Activated CD4-positive, alpha-beta memory T cell treated with anti-CD3 and anti-CD28 coated beads for 36 hours (primary cell): Measurements from ENCODE around the gene ITGA1. TPM values are rescaled to one million over a fixed set of nuclear protein-coding genes. Genes with fewer than 3 reads are reported as not detected.

Experiments
- CTCF ChIA-PET: fragments of 350-600 bp; sonication (Branson Sonifier 250); formaldehyde crosslinking; loops from one replicate; lab custom pipeline; 2021; ENCODE audit warnings: antibody characterized with exemption, inconsistent platforms; lab: Charles Lee
- POLR2A ChIA-PET: fragments of 350-600 bp; sonication (Branson Sonifier 250); formaldehyde crosslinking; loops from one replicate; lab custom pipeline; 2021; ENCODE audit warnings: antibody characterized with exemption; lab: Charles Lee
- DNase-seq: peaks from one replicate; pipeline ENCODE4 v3.0.0-alpha.2; 2020
- H3K27ac Mint-ChIP-seq: one replicate; pipeline ENCODE4 v1.8.0; 2021; ENCODE audit warnings: mixed read lengths
- H3K27me3 Mint-ChIP-seq: one replicate; pipeline ENCODE4 v1.8.0; 2021; ENCODE audit warnings: mixed read lengths
- H3K36me3 Mint-ChIP-seq: one replicate; pipeline ENCODE4 v1.8.0; 2021; ENCODE audit warnings: mixed read lengths
- H3K4me1 Mint-ChIP-seq: one replicate; pipeline ENCODE4 v1.8.0; 2021; ENCODE audit warnings: low read depth, mixed read lengths
- H3K4me3 Mint-ChIP-seq: one replicate; pipeline ENCODE4 v1.8.0; 2021; ENCODE audit warnings: mild to moderate bottlenecking, mixed read lengths
- H3K9me3 Mint-ChIP-seq: one replicate; pipeline ENCODE4 v1.8.0; 2021; ENCODE audit warnings: mixed read lengths
- intact Hi-C: fragments of 100-400 bp; cut with micrococcal nuclease; formaldehyde crosslinking; loops from one replicate; pipeline ENCODE4 v1.15.1; 2023
- total RNA-seq, 2 experiments: library from RNA; stranded (reverse); gene quantifications; one replicate each; pipeline ENCODE4 v1.2.3, GENCODE V29; 2021

Gene ITGA1
- total RNA-seq, 2 experiments from 2014 or later = 0.62 to 1.3 TPM

- Mint-ChIP-seq H3K27me3 (no peaks in the 10 kb centered on the region), H3K4me1 (peaks cover 43% of the 10 kb centered on the region), H3K36me3 (no peaks in the 10 kb centered on the region), H3K4me3 (no peak overlapping the region), H3K27ac (no peak overlapping the region), H3K9me3 (no peaks in the 10 kb centered on the region)
- POLR2A ChIA-PET = interaction anchor here (1.9 kb wide), 1 partner anchor 26 kb away, joined by 9 read pairs; no protein-coding TSS in a partner anchor
- DNase-seq = no peak
- CTCF ChIA-PET = interaction anchor here (1.4 kb wide), 1 partner anchor 14 kb away, joined by 7 read pairs; the partner anchor contains the start of genes ITGA1 and PELO
- intact Hi-C loops = no loop called here
Observed at GRCh38 chr5:52773342-52773741, 14.4 kb upstream of the ITGA1 start.

GRCh38 chr5:52774005-52774410 lies 13.7 kb upstream of the ITGA1 start:
- Mint-ChIP-seq H3K4me3 (no peak overlapping the region), H3K9me3 (no peaks in the 10 kb centered on the region), H3K4me1 (peaks cover 41% of the 10 kb centered on the region), H3K36me3 (no peaks in the 10 kb centered on the region), H3K27ac (no peak overlapping the region), H3K27me3 (no peaks in the 10 kb centered on the region)
- POLR2A ChIA-PET = interaction anchor here (1.9 kb wide), 1 partner anchor 26 kb away, joined by 9 read pairs; no protein-coding TSS in a partner anchor
- no peak for DNase-seq
- intact Hi-C loops = no loop called here
- CTCF ChIA-PET = interaction anchor here (1.4 kb wide), 1 partner anchor 14 kb away, joined by 7 read pairs; the partner anchor contains the start of genes ITGA1 and PELO

GRCh38 chr5:52776116-52776515 lies 11.6 kb upstream of the ITGA1 start:
- no peaks in the 10 kb centered on the region for H3K9me3 Mint-ChIP-seq
- H3K36me3 Mint-ChIP-seq = no peaks in the 10 kb centered on the region
- peak; percentile 39 for DNase-seq
- H3K27me3 Mint-ChIP-seq = no peaks in the 10 kb centered on the region
- POLR2A ChIA-PET = no interaction called here
- intact Hi-C loops = no loop called here
- no peak overlapping the region for H3K4me3 Mint-ChIP-seq
- H3K27ac Mint-ChIP-seq = no peak overlapping the region
- peaks cover 41% of the 10 kb centered on the region for H3K4me1 Mint-ChIP-seq
- CTCF ChIA-PET = interaction anchor here (1.2 to 2.0 kb wide), 2 partner anchors 32 to 139 kb away, joined by 4 to 6 read pairs; no protein-coding TSS in a partner anchor

GRCh38 chr5:52777186-52777585 lies 10.5 kb upstream of the ITGA1 start:
- Mint-ChIP-seq H3K27ac (no peak overlapping the region), H3K27me3 (no peaks in the 10 kb centered on the region), H3K4me1 (peaks cover 30% of the 10 kb centered on the region), H3K4me3 (no peak overlapping the region), H3K9me3 (no peaks in the 10 kb centered on the region), H3K36me3 (no peaks in the 10 kb centered on the region)
- intact Hi-C loops = no loop called here
- CTCF ChIA-PET = no interaction called here
- DNase-seq = no peak
- POLR2A ChIA-PET = no interaction called here

GRCh38 chr5:52778781-52779180 lies 8.9 kb upstream of the ITGA1 start:
- H3K36me3 Mint-ChIP-seq = no peaks in the 10 kb centered on the region
- CTCF ChIA-PET = interaction anchor here (1.2 to 1.8 kb wide), 3 partner anchors 9 to 69 kb away, joined by 3 to 5 read pairs (median 3); partner anchors contain the start of genes ITGA1 and PELO
- peaks cover 18% of the 10 kb centered on the region for H3K4me1 Mint-ChIP-seq
- no peak overlapping the region for H3K27ac Mint-ChIP-seq
- DNase-seq = no peak
- intact Hi-C loops = no loop called here
- no peaks in the 10 kb centered on the region for H3K27me3 Mint-ChIP-seq
- H3K9me3 Mint-ChIP-seq = no peaks in the 10 kb centered on the region
- no peak overlapping the region for H3K4me3 Mint-ChIP-seq
- POLR2A ChIA-PET = interaction anchor here (0.6 kb wide), 1 partner anchor 372 kb away, joined by 3 read pairs; no protein-coding TSS in a partner anchor

- Mint-ChIP-seq H3K27me3 (no peaks in the 10 kb centered on the region), H3K4me1 (peaks cover 14% of the 10 kb centered on the region), H3K27ac (no peak overlapping the region), H3K36me3 (no peaks in the 10 kb centered on the region), H3K9me3 (no peaks in the 10 kb centered on the region), H3K4me3 (no peak overlapping the region)
- no peak for DNase-seq
- ChIA-PET CTCF (interaction anchor here (1.2 to 1.8 kb wide), 3 partner anchors 9 to 70 kb away, joined by 3 to 5 read pairs (median 3); partner anchors contain the start of genes ITGA1 and PELO), POLR2A (interaction anchor here (0.6 kb wide), 1 partner anchor 371 kb away, joined by 3 read pairs; no protein-coding TSS in a partner anchor)
- intact Hi-C loops = no loop called here
Observed at GRCh38 chr5:52779213-52779612, 8.5 kb upstream of the ITGA1 start.

GRCh38 chr5:52783226-52783959 lies 4.3 kb upstream of the ITGA1 start:
- ChIA-PET CTCF (interaction anchor here (1.3 to 1.5 kb wide), 2 partner anchors 18 to 132 kb away, joined by 3 read pairs; no protein-coding TSS in a partner anchor), POLR2A (no interaction called here)
- Mint-ChIP-seq H3K9me3 (no peaks in the 10 kb centered on the region), H3K4me1 (peaks cover 11% of the 10 kb centered on the region), H3K27me3 (peaks cover 4% of the 10 kb centered on the region), H3K36me3 (no peaks in the 10 kb centered on the region), H3K4me3 (no peak overlapping the region), H3K27ac (no peak overlapping the region)
- intact Hi-C loops = no loop called here
- no peak for DNase-seq

GRCh38 chr5:52784737-52785136 lies 3.0 kb upstream of the ITGA1 start:
- no peaks in the 10 kb centered on the region for H3K36me3 Mint-ChIP-seq
- peaks cover 18% of the 10 kb centered on the region for H3K4me1 Mint-ChIP-seq
- intact Hi-C loops = loop anchor here (5.0 kb wide), 2 partner anchors 92 to 313 kb away; no protein-coding TSS in a partner anchor

GRCh38 chr5:52786391-52786790 lies 1.3 kb upstream of the ITGA1 start:
- Mint-ChIP-seq H3K4me1 (peaks cover 18% of the 10 kb centered on the region), H3K27me3 (peaks cover 8% of the 10 kb centered on the region), H3K4me3 (no peak overlapping the region), H3K27ac (no peak overlapping the region), H3K9me3 (no peaks in the 10 kb centered on the region), H3K36me3 (no peaks in the 10 kb centered on the region)
- CTCF ChIA-PET = interaction anchor here (1.1 to 2.1 kb wide), 2 partner anchors 11 to 13 kb away, joined by 3 to 11 read pairs; no protein-coding TSS in a partner anchor
- intact Hi-C loops = loop anchor here (2.0 to 5.0 kb wide), 3 partner anchors 16 to 311 kb away; no protein-coding TSS in a partner anchor
- DNase-seq = no peak
- POLR2A ChIA-PET = no interaction called here

More at GRCh38 chr5:52784737-52785136, 3.0 kb upstream of the ITGA1 start:
- Mint-ChIP-seq H3K27me3 (peaks cover 8% of the 10 kb centered on the region), H3K9me3 (no peaks in the 10 kb centered on the region), H3K27ac (no peak overlapping the region), H3K4me3 (no peak overlapping the region)
- CTCF ChIA-PET = no interaction called here
- DNase-seq = no peak
- POLR2A ChIA-PET = no interaction called here

GRCh38 chr5:52786949-52787599 lies 642 bp upstream of the ITGA1 start:
- peak; percentile 48 for DNase-seq
- CTCF ChIA-PET = interaction anchor here (0.9 to 2.1 kb wide), 9 partner anchors 8 to 132 kb away, joined by 3 to 11 read pairs (median 5); no protein-coding TSS in a partner anchor
- Mint-ChIP-seq H3K4me1 (peaks cover 18% of the 10 kb centered on the region), H3K36me3 (no peaks in the 10 kb centered on the region), H3K27me3 (peaks cover 8% of the 10 kb centered on the region), H3K9me3 (no peaks in the 10 kb centered on the region), H3K27ac (no peak overlapping the region), H3K4me3 (peak overlapping the region; percentile 82)
- intact Hi-C loops = loop anchor here (1.0 to 5.0 kb wide), 5 partner anchors 13 to 310 kb away; no protein-coding TSS in a partner anchor
- POLR2A ChIA-PET = interaction anchor here (1.1 kb wide), 1 partner anchor 12 kb away, joined by 3 read pairs; no protein-coding TSS in a partner anchor

- peak overlapping the region; percentile 82 for H3K4me3 Mint-ChIP-seq
- no peak overlapping the region for H3K27ac Mint-ChIP-seq
- ChIA-PET CTCF (interaction anchor here (0.8 to 2.1 kb wide), 7 partner anchors 11 to 130 kb away, joined by 3 to 11 read pairs (median 7); no protein-coding TSS in a partner anchor), POLR2A (interaction anchor here (1.0 to 1.7 kb wide), 2 partner anchors 11 to 122 kb away, joined by 3 to 12 read pairs; no protein-coding TSS in a partner anchor)
- intact Hi-C loops = loop anchor here (5.0 kb wide), 2 partner anchors 96 to 309 kb away; no protein-coding TSS in a partner anchor
- H3K36me3 Mint-ChIP-seq = no peaks in the 10 kb centered on the region
- H3K9me3 Mint-ChIP-seq = no peaks in the 10 kb centered on the region
- H3K27me3 Mint-ChIP-seq = peaks cover 8% of the 10 kb centered on the region
- H3K4me1 Mint-ChIP-seq = peaks cover 18% of the 10 kb centered on the region
- no peak for DNase-seq
Observed at GRCh38 chr5:52788505-52788821, 747 bp downstream of the ITGA1 start.
